ENCODE measurements around the gene TBXAS1.

DNA sequence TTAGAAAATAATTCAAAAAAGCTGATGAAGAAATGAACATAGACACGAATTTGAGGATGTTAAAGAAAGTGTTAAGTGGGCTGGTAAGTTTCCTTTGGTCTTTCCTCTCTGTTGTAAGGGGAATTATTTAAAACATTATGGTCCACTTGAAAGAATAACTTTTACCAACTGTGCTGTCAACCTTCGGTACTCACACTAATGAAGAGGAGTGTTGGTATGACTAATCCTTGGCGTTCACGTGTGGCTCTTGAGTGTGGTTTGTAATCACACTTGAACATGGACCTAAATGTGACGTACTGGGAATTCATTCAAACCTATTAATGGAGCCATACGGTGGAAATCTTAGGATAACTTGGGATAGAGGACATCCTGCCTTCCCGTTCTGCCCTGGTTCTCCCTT lies 41.3 kb downstream of the TBXAS1 start:
- no peak for TF ChIP-seq CTCF (IDR thresholded peaks at IDR 0.05)
- no peak for TF ChIP-seq POLR2A (IDR thresholded peaks at IDR 0.05)
